DMS114 treated with DMSO at 0.1 percent for 48 hours (cell line): ENCODE measurements around the gene EDEM1.
"Not testable (repeated sequence)": the region's sequence is repeated elsewhere in the genome, so short reads cannot be mapped to it uniquely, and the experiment has no call there.

Source experiments
- DNase-seq: peaks from one replicate; lab custom pipeline; 2025; ENCODE audit not compliant: unreplicated experiment; lab: John Stamatoyannopoulos, UW

EDEM1 gene

DNA sequence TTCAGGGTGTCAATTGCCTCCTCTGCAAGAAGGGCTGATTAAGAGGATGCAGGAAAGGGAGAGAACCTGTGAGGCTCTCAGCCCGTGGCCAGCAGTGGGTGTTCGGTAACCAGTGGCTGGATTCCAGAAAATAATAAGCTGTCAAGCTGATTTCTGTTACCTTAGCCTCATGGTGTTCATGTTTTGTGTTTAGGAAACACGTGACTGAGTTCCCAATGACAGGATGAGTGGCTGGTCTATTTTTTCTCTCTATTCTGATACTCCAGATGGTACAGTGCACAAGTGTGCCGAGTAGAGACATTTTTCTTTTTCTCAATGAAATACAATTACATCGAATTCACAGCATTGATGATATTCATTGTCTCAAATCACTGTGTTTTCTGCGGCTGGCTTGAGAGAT is 43.6 kb downstream of the EDEM1 start:
- DNase-seq = no peak

DNA sequence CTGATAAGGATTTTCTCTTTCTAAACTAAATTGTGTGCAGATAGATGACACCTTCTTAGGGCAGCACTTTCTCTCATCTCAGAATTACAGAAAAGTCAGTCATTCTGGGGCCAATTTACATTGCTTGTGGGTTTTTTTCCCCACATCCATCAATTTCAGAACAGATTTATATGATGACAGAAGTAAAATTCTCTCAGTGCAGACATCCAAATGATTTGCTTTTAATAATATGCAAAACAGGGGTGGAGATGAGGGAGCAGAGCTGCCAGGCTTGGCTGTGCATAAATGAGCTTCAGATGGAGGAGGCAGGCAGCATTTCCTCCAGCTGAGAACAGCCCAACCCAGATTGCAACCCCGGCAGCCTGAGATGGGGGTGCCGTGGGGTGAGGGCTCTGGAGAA is 44.0 kb downstream of the EDEM1 start:
- DNase-seq = no peak

GRCh38 chr3:5232570-5232969 is 45.1 kb downstream of the EDEM1 start:
- DNase-seq = no peak

DNA sequence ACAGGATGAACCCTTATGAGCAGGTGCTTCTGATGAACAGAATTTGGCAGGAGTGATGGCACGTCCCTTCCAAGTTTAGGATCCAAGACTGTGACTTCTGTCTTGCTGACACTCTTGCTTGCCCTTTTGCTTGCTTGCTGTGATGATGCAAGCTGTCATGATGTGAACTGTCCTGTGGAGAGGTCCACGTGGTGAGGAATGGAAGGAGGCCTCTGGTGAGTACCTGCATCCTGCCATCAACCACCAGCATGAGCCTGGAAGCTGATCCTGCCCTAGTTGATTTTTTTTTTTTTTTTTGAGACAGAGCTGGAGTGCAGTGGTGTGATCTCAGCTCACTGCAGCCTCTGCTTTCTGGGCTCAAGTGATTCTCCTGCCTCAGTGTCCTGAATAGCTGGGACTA is 45.5 kb downstream of the EDEM1 start:
- no peak for DNase-seq

DNA sequence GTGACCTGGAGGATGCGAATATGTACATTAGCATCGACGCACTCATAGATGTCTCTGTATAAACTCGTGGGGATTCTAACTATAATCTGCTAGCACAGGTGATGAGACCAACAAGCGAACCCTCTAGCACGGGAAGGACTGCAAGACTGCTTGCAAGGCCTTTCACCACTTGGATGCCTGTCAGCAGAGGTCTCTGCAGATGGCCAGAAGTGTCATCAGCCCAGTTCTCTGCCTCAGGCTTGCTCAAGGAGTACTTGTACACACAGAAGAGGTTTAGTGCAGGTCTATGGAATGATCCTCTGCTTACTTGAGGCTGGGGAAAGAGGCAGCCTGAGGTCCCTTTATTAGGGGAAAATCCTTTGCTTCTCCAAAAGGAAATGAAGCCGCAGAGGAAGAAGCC is 48.1 kb downstream of the EDEM1 start:
- DNase-seq = no peak

DNA sequence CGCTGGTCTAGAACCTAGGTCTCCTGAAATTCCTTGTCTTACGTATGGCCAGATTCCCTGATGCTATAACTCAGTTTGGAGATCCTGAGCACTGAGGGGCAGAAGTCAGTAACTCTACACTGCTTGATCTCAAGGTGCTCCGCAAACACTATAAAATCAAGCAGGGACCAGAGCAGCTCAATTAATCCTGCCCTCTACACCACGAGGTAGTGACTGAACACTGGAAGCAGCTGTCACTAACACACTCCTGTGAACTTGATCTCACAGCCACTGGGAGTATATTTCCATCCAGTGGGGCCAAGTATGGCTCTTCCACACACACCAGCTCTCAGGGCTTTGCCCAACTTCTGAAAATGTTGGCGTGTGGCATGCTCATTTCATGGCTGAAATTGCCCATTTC is 51.0 kb downstream of the EDEM1 start:
- DNase-seq = no peak

GRCh38 chr3:5239602-5240001 is 52.1 kb downstream of the EDEM1 start:
- DNase-seq = no peak

- DNase-seq = no peak
These were observed 53.2 kb downstream of the EDEM1 start for GRCh38 chr3:5240740-5241139.

GRCh38 chr3:5242785-5243184 is 55.3 kb downstream of the EDEM1 start:
- DNase-seq = not testable (repeated sequence)

GRCh38 chr3:5245927-5246326 is 58.4 kb downstream of the EDEM1 start:
- DNase-seq = no peak

DNA sequence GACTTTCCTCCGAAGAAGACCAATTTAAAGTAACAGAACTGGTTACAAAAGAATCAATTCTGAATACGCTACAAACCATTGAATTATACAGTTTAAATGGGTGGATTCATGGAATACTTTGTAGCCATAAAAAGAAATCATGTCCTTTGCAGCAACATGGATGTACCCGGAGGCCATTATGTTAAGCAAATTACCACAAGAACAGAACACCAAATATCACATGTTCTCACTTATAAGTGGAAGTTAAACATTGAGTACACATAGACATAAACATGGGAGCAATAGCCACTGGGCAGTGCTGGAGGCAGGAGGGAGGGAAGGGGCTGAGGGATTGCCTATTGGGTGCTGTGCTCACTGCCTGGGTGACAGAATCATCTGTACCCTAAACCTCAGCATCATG is 61.3 kb downstream of the EDEM1 start:
- DNase-seq = no peak

- DNase-seq = no peak
These were observed 63.1 kb downstream of the EDEM1 start for GRCh38 chr3:5250467-5251195.

- no peak for DNase-seq
These were observed 63.7 kb downstream of the EDEM1 start for GRCh38 chr3:5251196-5251583.

DNA sequence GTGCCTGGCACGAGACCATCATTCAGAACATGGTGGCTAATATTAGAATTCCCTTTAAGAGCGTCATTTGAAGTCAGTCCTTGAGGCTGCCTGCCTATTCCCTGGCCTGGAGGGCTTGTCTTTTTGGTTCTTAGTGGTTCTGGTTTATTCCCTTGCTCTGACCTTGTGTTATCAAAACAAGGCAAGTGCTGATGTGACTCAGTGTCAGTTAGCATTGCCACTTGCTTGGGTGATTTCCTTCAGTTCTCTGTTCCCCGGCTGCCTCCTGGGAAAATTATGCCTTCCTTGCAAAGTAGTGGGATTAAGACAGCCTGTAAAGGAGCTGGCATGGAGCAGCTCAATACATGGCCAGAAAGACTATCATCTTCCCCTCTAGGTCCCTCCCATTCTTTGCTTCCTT is 64.6 kb downstream of the EDEM1 start:
- no peak for DNase-seq

GRCh38 chr3:5254281-5255048 is 67.0 kb downstream of the EDEM1 start:
- no peak for DNase-seq

DNA sequence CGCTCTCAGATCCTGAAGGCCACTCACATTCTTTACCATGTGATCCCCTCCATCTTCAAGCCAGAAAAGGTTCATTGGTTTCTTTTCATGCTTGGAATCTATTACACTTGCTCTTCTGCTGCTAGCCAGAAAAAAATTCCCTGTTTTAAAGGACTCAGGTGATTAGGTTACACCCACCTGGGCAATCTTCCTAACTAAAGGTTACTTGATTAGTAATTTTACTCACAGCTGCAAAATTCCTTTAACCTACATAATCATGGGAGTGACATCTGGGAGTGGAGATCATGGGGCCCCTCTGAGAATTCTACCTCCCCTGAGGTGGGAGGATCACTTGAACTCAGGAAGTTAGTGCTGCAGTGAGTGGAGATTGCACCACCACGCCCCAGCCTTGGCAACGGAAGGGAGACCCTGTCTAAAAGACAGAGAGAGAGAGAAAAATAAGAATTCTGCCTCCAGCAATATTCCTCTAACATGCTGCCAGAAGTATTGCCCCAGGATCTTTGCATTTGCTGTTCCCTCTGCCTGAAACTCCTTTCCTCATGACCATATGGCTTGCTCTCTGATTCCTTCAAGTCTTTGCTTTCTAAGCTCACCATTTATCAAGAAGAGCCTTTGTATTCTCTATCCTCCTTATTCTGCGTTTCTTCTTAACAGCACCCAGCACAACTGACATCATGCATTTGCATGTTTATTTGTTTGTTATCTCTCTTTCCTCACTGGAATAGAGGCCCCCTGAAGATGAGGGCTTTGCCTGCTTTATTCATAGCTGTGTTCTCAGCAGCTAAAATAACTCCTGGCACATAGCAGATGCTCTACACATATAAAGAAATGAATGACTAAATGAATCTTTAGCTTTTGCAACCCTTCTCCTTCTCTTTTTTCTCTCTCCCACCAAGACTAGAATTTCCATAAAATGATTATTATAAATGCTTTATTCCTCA is 68.2 kb downstream of the EDEM1 start:
- no peak for DNase-seq

DNA sequence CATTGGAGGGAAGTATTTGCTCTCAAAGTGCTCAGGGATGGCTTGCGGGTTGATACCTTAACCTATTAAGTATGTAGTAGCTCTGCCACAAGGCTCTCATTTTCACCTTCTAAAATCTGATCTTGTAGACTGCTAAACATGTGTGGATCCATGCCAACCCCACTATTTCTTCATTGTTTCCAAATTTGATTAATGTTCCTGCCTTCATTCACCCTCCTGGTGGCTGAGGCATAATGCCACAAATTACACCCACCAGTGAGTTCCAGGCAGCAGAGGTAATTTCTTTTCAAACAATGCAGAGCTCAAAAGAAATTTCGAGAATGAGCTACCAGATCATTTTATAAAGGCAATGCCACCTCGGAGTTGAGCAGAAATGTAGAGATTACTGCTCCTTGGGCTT is 71.0 kb downstream of the EDEM1 start:
- DNase-seq = no peak

GRCh38 chr3:5260992-5261501 is 73.5 kb downstream of the EDEM1 start:
- no peak for DNase-seq

- DNase-seq = no peak
These were observed 75.0 kb downstream of the EDEM1 start for GRCh38 chr3:5262507-5262906.

GRCh38 chr3:5264093-5264600 is 76.6 kb downstream of the EDEM1 start:
- DNase-seq = no peak
